Upper lobe of left lung (tissue), 4 donors: ENCODE data around the gene SOX5.

Experiments used
- EP300 ChIP-seq, 4 donors: sonication (generic); formaldehyde crosslinking; IDR thresholded peaks; one replicate each; pipeline ENCODE4 v1.5.1; 2017; ENCODE audit warnings: antibody characterized with exemption in 4 of 4, control low read depth in 2 of 4
- POLR2A ChIP-seq, 4 donors: fragments of 450-650 bp; IDR thresholded peaks; one replicate each; pipeline ENCODE4 v1.5.1; 2016 to 2017; ENCODE audit warnings: antibody characterized with exemption in 4 of 4, mild to moderate bottlenecking in 2 of 4
- POLR2AphosphoS5 ChIP-seq, 2 donors: sonication (generic); formaldehyde crosslinking; IDR thresholded peaks; one replicate each; pipeline ENCODE4 v1.5.1; 2017; ENCODE audit warnings: antibody characterized with exemption in 2 of 2
- TF ChIP-seq, protein P1 (sequence below), 6 experiments: fragments of 450-650 bp in 4 of 6; fragments of 200-600 bp in 2 of 6; sonication (generic) in 2 of 6; IDR thresholded peaks; one replicate each; pipeline ENCODE4 v1.5.1; 2016 to 2019; ENCODE audit warnings: antibody characterized with exemption in 6 of 6

- TF ChIP-seq, protein P1, sequence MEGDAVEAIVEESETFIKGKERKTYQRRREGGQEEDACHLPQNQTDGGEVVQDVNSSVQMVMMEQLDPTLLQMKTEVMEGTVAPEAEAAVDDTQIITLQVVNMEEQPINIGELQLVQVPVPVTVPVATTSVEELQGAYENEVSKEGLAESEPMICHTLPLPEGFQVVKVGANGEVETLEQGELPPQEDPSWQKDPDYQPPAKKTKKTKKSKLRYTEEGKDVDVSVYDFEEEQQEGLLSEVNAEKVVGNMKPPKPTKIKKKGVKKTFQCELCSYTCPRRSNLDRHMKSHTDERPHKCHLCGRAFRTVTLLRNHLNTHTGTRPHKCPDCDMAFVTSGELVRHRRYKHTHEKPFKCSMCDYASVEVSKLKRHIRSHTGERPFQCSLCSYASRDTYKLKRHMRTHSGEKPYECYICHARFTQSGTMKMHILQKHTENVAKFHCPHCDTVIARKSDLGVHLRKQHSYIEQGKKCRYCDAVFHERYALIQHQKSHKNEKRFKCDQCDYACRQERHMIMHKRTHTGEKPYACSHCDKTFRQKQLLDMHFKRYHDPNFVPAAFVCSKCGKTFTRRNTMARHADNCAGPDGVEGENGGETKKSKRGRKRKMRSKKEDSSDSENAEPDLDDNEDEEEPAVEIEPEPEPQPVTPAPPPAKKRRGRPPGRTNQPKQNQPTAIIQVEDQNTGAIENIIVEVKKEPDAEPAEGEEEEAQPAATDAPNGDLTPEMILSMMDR (IDR thresholded peaks at IDR 0.05), result no peak
- TF ChIP-seq POLR2A (IDR thresholded peaks at IDR 0.05) (no peak), POLR2AphosphoS5 (IDR thresholded peaks at IDR 0.05) (no peak), EP300 (IDR thresholded peaks at IDR 0.05) (no peak)
Measured at GRCh38 chr12:23763724-23764123, 185.7 kb downstream of the SOX5 start.
